Measurements from ENCODE around the gene TMEM39A. TPM values are rescaled to one million over a fixed set of nuclear protein-coding genes. Genes with fewer than 3 reads are reported as not detected.

Gene TMEM39A
- total RNA-seq, 2 experiments from 2014 or later: 54.1 to 58.0 TPM

DNA sequence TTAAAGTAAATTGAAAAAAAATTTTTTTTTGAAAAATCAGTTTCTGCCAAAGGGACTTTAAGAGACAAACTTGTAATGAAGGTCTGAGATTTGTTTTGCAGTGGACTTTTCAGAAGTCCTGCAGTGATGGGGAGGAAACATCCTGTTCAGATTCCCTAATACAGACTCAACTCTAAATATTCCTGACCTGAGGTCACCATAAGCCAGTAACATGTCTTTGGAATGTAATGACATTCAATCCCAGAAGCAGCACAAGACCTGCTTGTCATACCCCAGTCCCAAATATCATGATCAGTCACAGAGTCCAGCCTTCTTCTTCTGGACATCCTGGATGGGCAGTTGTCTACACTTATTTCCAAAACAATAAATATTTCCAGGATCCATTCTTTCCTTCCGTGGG, 53.6 kb downstream of the TMEM39A start:
- ChIA-PET CTCF (no interaction called here), POLR2A (no interaction called here)
- no peak for DNase-seq
- Histone ChIP-seq H3K27me3 (ENCODE audit: control insufficient read depth in 1 of 2, insufficient read depth in 2 of 2, low read length in 2 of 2) (no peaks in the 10 kb centered on the region), H3K27ac (ENCODE audit: low read depth in 1 of 2, low read length in 2 of 2) (no peak overlapping the region), H3K4me1 (ENCODE audit: insufficient read depth, low read length) (no peaks in the 10 kb centered on the region), H3K4me3 (ENCODE audit: low read length) (no peak overlapping the region), H3K9me3 (ENCODE audit: control insufficient read depth in 1 of 2, insufficient read depth in 1 of 2, low read length in 2 of 2) (no peaks in the 10 kb centered on the region), H3K36me3 (ENCODE audit: insufficient read depth, low read length) (peaks cover 27% of the 10 kb centered on the region)
- intact Hi-C loops (cut with DNase I, micrococcal nuclease): no loop called here
- H3K4me3 Mint-ChIP-seq: no peak overlapping the region
- H3K27ac Mint-ChIP-seq: no peak overlapping the region
- ATAC-seq (ENCODE audit: poor library complexity): no peak
- TF ChIP-seq, protein P1, sequence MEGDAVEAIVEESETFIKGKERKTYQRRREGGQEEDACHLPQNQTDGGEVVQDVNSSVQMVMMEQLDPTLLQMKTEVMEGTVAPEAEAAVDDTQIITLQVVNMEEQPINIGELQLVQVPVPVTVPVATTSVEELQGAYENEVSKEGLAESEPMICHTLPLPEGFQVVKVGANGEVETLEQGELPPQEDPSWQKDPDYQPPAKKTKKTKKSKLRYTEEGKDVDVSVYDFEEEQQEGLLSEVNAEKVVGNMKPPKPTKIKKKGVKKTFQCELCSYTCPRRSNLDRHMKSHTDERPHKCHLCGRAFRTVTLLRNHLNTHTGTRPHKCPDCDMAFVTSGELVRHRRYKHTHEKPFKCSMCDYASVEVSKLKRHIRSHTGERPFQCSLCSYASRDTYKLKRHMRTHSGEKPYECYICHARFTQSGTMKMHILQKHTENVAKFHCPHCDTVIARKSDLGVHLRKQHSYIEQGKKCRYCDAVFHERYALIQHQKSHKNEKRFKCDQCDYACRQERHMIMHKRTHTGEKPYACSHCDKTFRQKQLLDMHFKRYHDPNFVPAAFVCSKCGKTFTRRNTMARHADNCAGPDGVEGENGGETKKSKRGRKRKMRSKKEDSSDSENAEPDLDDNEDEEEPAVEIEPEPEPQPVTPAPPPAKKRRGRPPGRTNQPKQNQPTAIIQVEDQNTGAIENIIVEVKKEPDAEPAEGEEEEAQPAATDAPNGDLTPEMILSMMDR (IDR thresholded peaks at IDR 0.05): no peak
- no peaks in the 10 kb centered on the region for H3K9me3 Mint-ChIP-seq
- no peaks in the 10 kb centered on the region for H3K27me3 Mint-ChIP-seq
- H3K36me3 Mint-ChIP-seq (ENCODE audit: low read depth): peaks cover 43% of the 10 kb centered on the region
- no peaks in the 10 kb centered on the region for H3K4me1 Mint-ChIP-seq (ENCODE audit: low read depth)

DNA sequence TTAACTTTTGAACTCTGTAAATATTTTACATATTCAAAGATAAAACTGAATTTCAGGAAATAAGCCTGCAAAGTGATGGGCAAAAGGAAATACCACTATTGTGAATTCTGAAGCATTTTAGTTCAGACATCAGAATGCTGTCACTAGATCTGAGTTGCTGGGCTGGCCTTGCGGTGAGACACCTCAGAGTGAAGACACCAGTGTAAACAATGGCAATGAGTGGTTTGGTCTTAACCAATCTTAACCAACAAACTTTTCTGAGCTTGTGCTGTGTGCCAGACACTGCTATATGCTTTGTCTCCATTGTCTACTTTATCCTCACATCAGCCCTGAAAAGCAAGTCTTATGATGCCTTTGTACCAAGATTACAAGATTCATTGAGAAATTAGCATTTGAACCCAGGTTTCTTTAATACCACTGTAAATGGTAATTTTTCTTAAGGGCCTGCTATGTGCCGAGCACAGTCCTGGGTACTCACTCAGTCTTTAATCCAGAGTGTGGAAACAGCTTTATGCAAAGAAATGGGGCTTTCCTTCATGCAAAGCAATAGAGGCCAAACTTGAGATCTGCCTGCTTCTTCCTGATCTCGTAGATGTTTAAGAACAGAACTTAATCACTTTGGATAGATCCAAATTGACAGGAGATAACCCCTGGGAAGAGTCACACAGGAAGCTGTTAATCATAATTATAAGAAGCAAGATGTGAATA, 55.0 kb downstream of the TMEM39A start:
- no peak overlapping the region for H3K4me3 ChIP-seq (ENCODE audit: low read length)
- Mint-ChIP-seq H3K9me3 (no peaks in the 10 kb centered on the region), H3K36me3 (ENCODE audit: low read depth) (peaks cover 39% of the 10 kb centered on the region), H3K27me3 (no peaks in the 10 kb centered on the region), H3K4me1 (ENCODE audit: low read depth) (no peaks in the 10 kb centered on the region), H3K27ac (no peak overlapping the region), H3K4me3 (no peak overlapping the region)
- no peaks in the 10 kb centered on the region for H3K4me1 ChIP-seq (ENCODE audit: insufficient read depth, low read length)
- H3K36me3 ChIP-seq (ENCODE audit: insufficient read depth, low read length): peaks cover 18% of the 10 kb centered on the region
- intact Hi-C loops (cut with DNase I, micrococcal nuclease): no loop called here
- DNase-seq (no peak), ATAC-seq (ENCODE audit: poor library complexity) (no peak)
- H3K9me3 ChIP-seq (ENCODE audit: control insufficient read depth in 1 of 2, insufficient read depth in 1 of 2, low read length in 2 of 2): no peaks in the 10 kb centered on the region
- CTCF ChIA-PET: no interaction called here
- POLR2A ChIA-PET: no interaction called here
- H3K27ac ChIP-seq (ENCODE audit: low read depth in 1 of 2, low read length in 2 of 2): no peak overlapping the region
- H3K27me3 ChIP-seq (ENCODE audit: control insufficient read depth in 1 of 2, insufficient read depth in 2 of 2, low read length in 2 of 2): no peaks in the 10 kb centered on the region
- TF ChIP-seq, protein P1 (IDR thresholded peaks at IDR 0.05): no peak

DNA sequence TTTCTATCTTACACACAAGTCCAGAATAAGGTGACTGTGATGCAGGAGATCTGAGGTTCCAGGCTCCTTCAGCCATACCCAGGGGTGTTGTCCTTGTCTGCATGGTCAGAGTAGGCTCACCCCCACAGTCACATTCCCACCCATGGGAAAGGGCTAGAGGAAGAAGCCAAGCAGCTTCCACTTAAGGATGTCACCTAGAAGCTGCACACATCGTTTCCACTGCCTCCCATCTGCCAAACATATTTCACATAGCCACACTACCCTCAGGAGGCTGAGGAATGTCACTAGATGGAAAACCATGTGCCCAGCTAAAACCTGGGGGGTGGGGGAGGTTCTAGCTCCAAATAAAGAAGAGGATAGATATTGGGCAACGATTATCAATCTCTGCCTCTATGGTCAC, 58.1 kb downstream of the TMEM39A start:
- H3K4me1 ChIP-seq (ENCODE audit: insufficient read depth, low read length): no peaks in the 10 kb centered on the region
- H3K27ac ChIP-seq (ENCODE audit: low read depth in 1 of 2, low read length in 2 of 2): no peak overlapping the region
- Mint-ChIP-seq H3K27ac (no peak overlapping the region), H3K4me3 (no peak overlapping the region), H3K9me3 (no peaks in the 10 kb centered on the region), H3K4me1 (ENCODE audit: low read depth) (no peaks in the 10 kb centered on the region), H3K36me3 (ENCODE audit: low read depth) (peaks cover 43% of the 10 kb centered on the region), H3K27me3 (no peaks in the 10 kb centered on the region)
- H3K4me3 ChIP-seq (ENCODE audit: low read length): no peak overlapping the region
- no peak for DNase-seq
- POLR2A ChIA-PET: no interaction called here
- H3K27me3 ChIP-seq (ENCODE audit: control insufficient read depth in 1 of 2, insufficient read depth in 2 of 2, low read length in 2 of 2): no peaks in the 10 kb centered on the region
- H3K9me3 ChIP-seq (ENCODE audit: control insufficient read depth in 1 of 2, insufficient read depth in 1 of 2, low read length in 2 of 2): no peaks in the 10 kb centered on the region
- CTCF ChIA-PET: no interaction called here
- ATAC-seq (ENCODE audit: poor library complexity): no peak
- TF ChIP-seq, protein P1 (IDR thresholded peaks at IDR 0.05): no peak
- intact Hi-C loops (cut with DNase I, micrococcal nuclease): no loop called here
- peaks cover 24% of the 10 kb centered on the region for H3K36me3 ChIP-seq (ENCODE audit: insufficient read depth, low read length)
